Adrenal gland (tissue), 19 donors: Measurements from ENCODE around the gene TTC34. TPM values are rescaled to one million over a fixed set of nuclear protein-coding genes. Genes with fewer than 3 reads are reported as not detected.
A peak's percentile ranks its signal among the peaks of the same experiment; 100 is the strongest.

Experiments
- DNase-seq, 7 donors: peaks; one replicate each; pipeline ENCODE4 v3.0.0-alpha.2; 2019 to 2020
- H3K27ac ChIP-seq, 5 donors: fragments of 200-600 bp; sonication (generic) in 4 of 5; 1 replicate in 3 of 5; 2 replicates in 2 of 5; pipeline versions ENCODE4 v1.5.1 to v1.8.0; 2016 to 2020; ENCODE audit warnings: mild to moderate bottlenecking in 1 of 5
- H3K27me3 ChIP-seq: fragments of 200-600 bp; 2 replicates; pipeline ENCODE4 v1.8.0; 2021
- H3K36me3 ChIP-seq, 2 donors: fragments of 200-600 bp; replicated peaks in 1 of 2; 1 replicate in 1 of 2; 2 replicates in 1 of 2; pipeline versions ENCODE4 v1.5.1 to v1.8.0; 2018 to 2022
- H3K4me1 ChIP-seq, 2 donors: fragments of 200-600 bp; replicated peaks in 1 of 2; 1 replicate in 1 of 2; 2 replicates in 1 of 2; pipeline versions ENCODE4 v1.5.1 to v1.8.0; 2018 to 2021
- H3K4me3 ChIP-seq, 4 donors: fragments of 200-600 bp; sonication (generic) in 3 of 4; one replicate each; pipeline ENCODE4 v1.5.1; 2016 to 2018
- H3K9me3 ChIP-seq, 3 donors: fragments of 200-600 bp; sonication (generic) in 1 of 3; replicated peaks in 1 of 3; 1 replicate in 2 of 3; 2 replicates in 1 of 3; pipeline versions ENCODE4 v1.5.1 to v1.8.0; 2016 to 2021
- CTCF ChIP-seq, 6 experiments: fragments of 450-650 bp in 4 of 6; fragments of 200-600 bp in 2 of 6; sonication (generic) in 1 of 6; IDR thresholded peaks; 1 replicate in 5 of 6; 2 replicates in 1 of 6; pipeline versions ENCODE4 v1.5.1 to v1.8.0; 2016 to 2021; ENCODE audit warnings: antibody characterized with exemption in 6 of 6, mild to moderate bottlenecking in 2 of 6, moderate library complexity in 1 of 6
- POLR2A ChIP-seq, 2 donors: fragments of 450-650 bp; IDR thresholded peaks; one replicate each; pipeline ENCODE4 v1.6.1; 2017; ENCODE audit warnings: antibody characterized with exemption in 2 of 2, mild to moderate bottlenecking in 2 of 2, moderate library complexity in 1 of 2
- WGBS, 4 donors: extraction: QIAGEN DNeasy Blood & Tissue Kit in 2 of 4; methylation state at CpG; one replicate each; pipeline versions ENCODE4 v1.1.5 to v1.1.7; 2013 to 2017; 5-methylcytosine and 5-hydroxymethylcytosine counted together
- intact Hi-C, 2 donors: fragments of 100-400 bp; cut with DNase I; formaldehyde crosslinking; loops; one replicate each; pipeline versions ENCODE4 v1.14.1 to v1.15.0; 2022 to 2023
- long read RNA-seq, 10 donors: library from polyadenylated mRNA in 3 of 10; unstranded in 2 of 10; stranded (forward) in 1 of 10; transcript quantifications; one replicate each; pipeline ENCODE4 v2.0.0 and lab custom pipeline, GENCODE V29; 2021 to 2026
- polyA plus RNA-seq, 3 donors: library from polyadenylated mRNA; stranded (reverse); fragments of 200-250 nt in 2 of 3; fragments of 350-450 nt in 1 of 3; fragmentation: Illumina TruSeq in 1 of 3; extraction: RNeasy Lipid Tissue Mini Kit (QIAGEN cat#74804) in 1 of 3; gene quantifications; one replicate each; pipeline ENCODE4 v1.2.3, GENCODE V29; 2013 to 2014
- total RNA-seq, 9 donors: library from RNA; depleted of rRNA in 4 of 9; stranded (reverse); fragments of >200 nt in 4 of 9; fragments of 120-200 nt in 1 of 9; fragmentation: NEBNext Ultra II Directional in 1 of 9; extraction: Animal tissue kit (Norgen Biotek cat#: 25700) in 1 of 9; gene quantifications; one replicate each; pipeline versions ENCODE4 v1.1.0 to v1.2.4, GENCODE V29; 2013 to 2023
- donor health status: healthy with polysubstance abuse.
- donor health status: Bipolar disorder and iron deficiency.
- donor health status: DM: yes; HTN: yes; CAD: no.
- donor health status: DM: no; HTN: no; CAD: no.
- donor health status: DM: no; HTN: no; CAD: no.
- donor health status: DM: yes; HTN: yes; CAD: no.

TTC34 gene
- total RNA-seq (1 to 10 TPM in 4 of 9 donors, under 1 TPM in 5; 0.12 to 1.6 (median 0.48) TPM), polyA plus RNA-seq (1 to 10 TPM in 1 of 3 donors, under 1 TPM in 2; 0.20 to 1.9 (median 0.34) TPM)
- long read RNA-seq, donor 1, result 0 reads
- long read RNA-seq, donor 2, result 0 reads
- long read RNA-seq, donor 3, result 0 reads
- long read RNA-seq, donor 4, result 0 reads
- long read RNA-seq, donor 5, result 0 reads
- long read RNA-seq, donor 6, partial matches to known transcripts, result 0 of 3 reads
- long read RNA-seq, donor 6, other reads (novel, unspliced or antisense), result 3 of 3 reads
- long read RNA-seq, donor 7, result 0 reads
- long read RNA-seq, donor 8, result 0 reads
- long read RNA-seq, donor 9, result 0 reads
- long read RNA-seq, donor 10, result 0 reads

- peaks cover 19% of the 10 kb centered on the region for H3K27me3 ChIP-seq
- no peaks in the 10 kb centered on the region for H3K9me3 ChIP-seq
- H3K27ac ChIP-seq, result no peak within 1 kb of the TSS
- 35 to 67% (median 40%) methylated on average over 5 to 21 of the region's 21 CpGs for WGBS, 4 donors
- TF ChIP-seq CTCF (IDR thresholded peaks at IDR 0.05) (peak in 1 of 6 experiments; percentile 22), POLR2A (IDR thresholded peaks at IDR 0.05) (no peak)
- H3K36me3 ChIP-seq, result no peaks in the 10 kb centered on the region
- H3K4me1 ChIP-seq, result no peaks in the 10 kb centered on the region
- DNase-seq, result peak in 2 of 7 donors; percentile 19 to 26
- H3K4me3 ChIP-seq, result no peak within 1 kb of the TSS
- intact Hi-C loops, result no loop called here
Measured at GRCh38 chr1:2801535-2802291, at the start of gene TTC34. Gene TTC34, minus strand, starts transcription at chr1:2801693. Its CDS starts 866 bp downstream, at chr1:2800827.

GRCh38 chr1:2850502-2850901, 49.0 kb upstream of the TTC34 start:
- Histone ChIP-seq H3K27me3 (peaks cover 4% of the 10 kb centered on the region), H3K27ac (no peak overlapping the region), H3K36me3 (no peaks in the 10 kb centered on the region), H3K9me3 (no peaks in the 10 kb centered on the region), H3K4me1 (no peaks in the 10 kb centered on the region), H3K4me3 (no peak overlapping the region)
- TF ChIP-seq POLR2A (IDR thresholded peaks at IDR 0.05) (no peak), CTCF (IDR thresholded peaks at IDR 0.05) (no peak)
- no peak for DNase-seq
- intact Hi-C loops, result no loop called here
- 55 to 60% (median 59%) methylated on average over 15 to 17 of the region's 17 CpGs for WGBS, 4 donors

- intact Hi-C loops, result no loop called here
- H3K27ac ChIP-seq, result no peak overlapping the region
- no peaks in the 10 kb centered on the region for H3K36me3 ChIP-seq
- no peaks in the 10 kb centered on the region for H3K9me3 ChIP-seq
- no peak overlapping the region for H3K4me3 ChIP-seq
- no peaks in the 10 kb centered on the region for H3K27me3 ChIP-seq
- no peak for DNase-seq
- H3K4me1 ChIP-seq, result no peaks in the 10 kb centered on the region
- no peak for TF ChIP-seq POLR2A (IDR thresholded peaks at IDR 0.05)
- no peak for TF ChIP-seq CTCF (IDR thresholded peaks at IDR 0.05)
- 63 to 77% (median 70%) methylated on average over 14 to 16 of the region's 16 CpGs for WGBS, 4 donors
Measured at GRCh38 chr1:2848006-2848670, 46.6 kb upstream of the TTC34 start.
